Measurements from ENCODE around the gene TUBG2.

TUBG2 gene

DNA sequence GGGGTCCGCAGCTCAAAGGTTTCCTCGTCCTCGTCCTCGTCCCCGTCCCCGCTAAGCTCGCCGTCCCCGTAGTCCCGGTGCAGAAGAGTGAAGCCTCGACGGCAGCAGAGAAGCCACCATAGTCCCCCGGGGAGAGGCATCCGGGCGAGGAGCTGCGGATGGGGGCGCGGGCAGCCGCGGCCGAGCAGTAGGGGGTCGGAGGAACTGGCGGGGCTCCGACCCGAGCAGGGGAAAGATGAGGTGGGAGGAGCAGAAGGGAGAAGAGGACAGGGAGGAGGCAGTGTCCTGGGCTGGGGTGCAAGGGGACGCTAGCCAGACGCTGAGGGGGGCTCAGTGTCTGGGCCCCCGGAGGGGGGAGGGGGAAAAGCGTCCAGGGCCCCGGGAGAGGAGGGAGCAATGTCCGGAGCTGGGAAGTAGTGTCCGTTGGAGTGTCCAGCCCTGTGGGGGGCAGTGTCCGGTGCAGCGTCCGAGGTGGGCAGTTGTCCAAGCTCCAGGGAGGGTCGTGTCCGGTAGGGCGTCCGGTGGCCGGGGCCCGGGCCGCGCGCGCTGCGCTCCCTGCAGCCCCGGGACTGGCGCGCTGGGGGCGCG lies 17.4 kb downstream of the TUBG2 start, which contains the start of gene PLEKHH3:
Gene PLEKHH3, minus strand, starts transcription at position 571 of the 588 bp plus-strand sequence. Its CDS starts 431 bp downstream, at position 140.
- in situ Hi-C loops (cut with MboI; ENCODE audit: low sequenced_read_pairs), result no loop called here

DNA sequence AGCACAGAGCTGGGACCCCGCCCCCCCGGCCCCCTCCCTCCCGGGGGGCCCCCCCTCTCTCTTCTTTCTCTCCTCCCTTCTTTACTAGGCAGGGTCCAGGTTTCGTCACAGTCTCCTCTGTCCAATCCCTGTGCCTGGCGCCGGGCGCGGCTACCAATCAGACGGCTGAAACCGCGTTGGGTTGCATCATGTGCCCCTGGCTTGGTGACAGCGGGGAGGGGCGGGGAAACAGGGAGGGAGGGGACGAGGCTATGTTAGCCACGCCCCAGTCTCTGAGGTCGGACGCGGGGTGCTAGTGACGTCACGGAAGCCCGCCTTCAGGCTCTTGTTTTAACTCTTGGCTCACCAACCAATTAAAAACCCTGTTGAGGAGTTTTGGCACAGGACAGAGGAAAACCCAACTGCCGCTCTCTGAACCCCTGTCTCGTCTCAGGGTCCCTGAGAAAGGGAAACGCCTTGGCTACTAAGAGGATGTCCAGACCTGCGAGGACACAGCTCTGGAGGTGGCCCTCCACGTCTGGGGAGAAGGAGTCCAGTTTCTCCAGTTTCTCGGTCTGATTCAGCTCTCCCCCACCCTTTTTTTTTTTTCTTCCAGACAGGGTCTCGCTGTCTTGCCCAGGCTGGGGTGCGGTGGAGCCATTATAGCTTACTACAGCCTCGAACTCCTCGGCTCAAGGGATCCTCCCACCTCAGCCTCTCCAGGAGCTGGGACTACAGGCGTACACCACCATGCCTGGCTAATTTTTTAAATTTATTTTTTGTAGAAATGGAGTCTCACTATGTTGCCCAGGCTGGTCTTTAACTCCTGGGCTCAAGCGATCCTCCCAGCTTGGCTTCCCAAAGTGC lies 18.2 kb downstream of the TUBG2 start:
- in situ Hi-C loops (cut with MboI; ENCODE audit: low sequenced_read_pairs), result no loop called here

DNA sequence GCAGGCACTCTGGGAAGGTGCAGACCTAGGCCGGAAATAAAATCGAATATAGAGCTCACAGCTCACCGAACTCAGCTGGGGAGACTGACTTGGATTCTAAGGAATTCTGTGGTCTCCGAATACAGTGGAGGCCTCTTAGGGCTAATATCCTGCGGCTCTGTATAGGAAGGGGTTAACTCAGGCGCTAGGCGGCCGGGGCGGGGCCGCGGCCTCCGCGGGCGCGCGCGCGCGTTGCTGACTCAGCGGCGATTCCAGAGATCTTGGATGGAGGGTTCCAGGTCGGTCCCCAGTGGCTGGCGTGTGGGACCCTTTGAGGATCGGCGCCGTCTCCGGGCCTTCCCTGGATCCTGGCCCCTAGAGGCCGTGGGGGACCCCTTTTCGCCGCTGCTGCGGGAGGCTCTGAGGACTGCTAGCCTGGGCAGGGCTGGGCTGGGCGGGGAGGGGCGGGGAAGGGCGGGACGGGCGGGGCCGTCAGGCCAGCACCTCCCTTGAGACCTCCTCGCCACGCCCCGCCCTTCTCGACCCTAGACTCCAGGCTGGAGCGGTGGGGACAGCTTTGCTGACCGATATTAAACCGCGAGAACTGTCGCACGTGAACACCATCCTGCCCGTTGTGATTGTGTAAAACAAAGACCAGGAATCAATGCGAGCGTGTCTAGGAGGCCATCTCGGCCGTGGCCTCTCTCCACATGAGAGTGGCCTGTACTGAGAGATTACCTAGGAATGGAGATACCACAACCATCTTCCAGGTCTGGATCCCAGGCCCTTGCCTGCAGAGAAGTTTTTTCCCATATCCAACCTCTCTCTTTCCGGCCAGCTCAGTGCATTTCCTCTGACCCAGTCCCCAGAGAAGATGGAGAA lies 19.1 kb downstream of the TUBG2 start:
- in situ Hi-C loops (cut with MboI; ENCODE audit: low sequenced_read_pairs), result no loop called here

DNA sequence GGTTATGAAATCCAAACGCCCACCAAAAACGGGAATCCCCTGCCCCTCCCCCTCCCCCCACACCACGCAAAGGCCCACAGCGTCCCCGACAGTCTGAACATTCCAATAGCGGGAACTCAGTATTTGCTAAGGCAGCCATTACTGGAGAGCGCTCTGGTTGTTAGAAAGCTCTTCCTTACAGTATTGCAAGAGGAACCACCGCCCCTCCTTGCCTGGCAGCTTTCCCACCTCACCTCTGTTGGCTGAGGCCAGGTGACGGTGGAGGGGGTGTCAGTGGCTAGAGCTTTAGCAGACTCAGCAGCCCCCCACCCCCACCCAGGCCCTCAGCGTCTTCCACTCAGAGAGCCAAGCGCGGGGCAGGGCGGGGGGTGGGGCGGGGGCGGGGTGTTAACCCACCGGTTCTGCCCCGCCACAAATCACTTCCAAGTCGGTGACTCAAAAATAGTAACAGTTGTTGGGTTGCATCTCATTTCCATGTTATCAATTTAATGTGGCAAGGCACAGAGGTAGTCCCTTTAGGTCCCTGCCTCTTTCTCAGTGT lies 19.9 kb downstream of the TUBG2 start:
- in situ Hi-C loops (cut with MboI; ENCODE audit: low sequenced_read_pairs), result no loop called here

DNA sequence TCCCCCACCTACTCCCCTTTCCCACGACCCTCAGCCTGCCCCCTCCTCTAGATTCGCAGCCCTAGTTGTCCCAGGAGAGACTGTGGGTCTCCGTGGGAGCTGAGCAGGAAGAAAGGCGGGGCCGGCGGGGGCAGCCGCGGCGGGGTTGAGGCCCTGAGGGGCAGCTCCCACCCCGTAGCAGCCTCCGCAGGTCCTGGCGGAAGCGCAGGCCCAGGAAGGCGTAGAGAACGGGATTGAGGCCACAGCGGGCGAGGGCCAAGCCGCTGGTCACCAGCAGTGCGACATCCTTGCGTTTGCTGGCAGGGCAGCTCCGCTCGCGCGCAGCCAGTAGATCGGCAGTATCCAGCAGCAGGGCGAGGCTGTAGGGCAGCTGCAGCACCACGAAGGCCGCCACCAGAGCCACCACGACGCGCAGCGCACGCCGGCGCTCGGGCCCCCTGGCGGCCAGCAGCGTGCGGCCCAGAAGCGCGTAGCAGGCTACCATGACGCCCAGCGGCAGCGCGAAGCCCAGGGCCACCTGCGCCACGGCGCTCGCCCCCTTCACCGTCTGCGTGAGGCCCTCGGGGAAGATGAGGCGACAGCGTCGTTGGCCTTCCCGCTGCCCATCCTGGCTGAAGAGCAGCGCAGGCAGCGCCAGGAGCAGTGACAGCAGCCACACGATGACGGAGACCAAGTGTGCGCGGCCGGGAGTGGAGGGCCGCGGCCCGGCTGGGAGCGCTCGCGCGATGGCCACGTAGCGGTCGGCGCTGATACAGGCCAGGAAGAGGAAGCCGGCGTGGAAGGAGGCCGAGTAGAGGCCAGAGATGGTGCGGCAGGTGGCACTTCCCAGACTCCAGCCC lies 20.6 kb downstream of the TUBG2 start:
- in situ Hi-C loops (cut with MboI; ENCODE audit: low sequenced_read_pairs), result no loop called here

DNA sequence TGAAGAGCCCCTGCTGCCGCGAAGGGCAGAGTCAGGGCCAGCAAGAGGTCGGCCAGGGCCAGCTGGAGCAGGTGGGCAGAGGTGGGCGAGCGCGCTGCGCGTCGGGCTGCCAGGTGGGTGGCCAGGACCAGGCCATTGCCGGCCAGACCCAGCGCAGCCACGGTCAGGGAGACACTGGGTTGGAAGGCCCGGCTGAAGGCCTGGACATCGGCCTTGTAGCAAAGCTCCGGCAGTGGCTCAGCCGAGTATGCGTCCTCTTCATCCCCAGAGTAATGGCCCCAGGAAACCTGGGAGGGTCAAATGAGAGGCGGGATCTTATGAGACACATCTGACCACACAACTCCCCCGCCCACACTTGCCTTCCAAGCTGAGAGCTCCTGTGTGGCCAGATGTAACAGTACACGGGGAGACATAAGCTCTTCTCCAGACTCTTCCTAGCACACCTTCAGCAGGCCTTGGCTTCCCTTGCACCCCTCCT lies 21.3 kb downstream of the TUBG2 start:
- in situ Hi-C loops (cut with MboI; ENCODE audit: low sequenced_read_pairs), result no loop called here

DNA sequence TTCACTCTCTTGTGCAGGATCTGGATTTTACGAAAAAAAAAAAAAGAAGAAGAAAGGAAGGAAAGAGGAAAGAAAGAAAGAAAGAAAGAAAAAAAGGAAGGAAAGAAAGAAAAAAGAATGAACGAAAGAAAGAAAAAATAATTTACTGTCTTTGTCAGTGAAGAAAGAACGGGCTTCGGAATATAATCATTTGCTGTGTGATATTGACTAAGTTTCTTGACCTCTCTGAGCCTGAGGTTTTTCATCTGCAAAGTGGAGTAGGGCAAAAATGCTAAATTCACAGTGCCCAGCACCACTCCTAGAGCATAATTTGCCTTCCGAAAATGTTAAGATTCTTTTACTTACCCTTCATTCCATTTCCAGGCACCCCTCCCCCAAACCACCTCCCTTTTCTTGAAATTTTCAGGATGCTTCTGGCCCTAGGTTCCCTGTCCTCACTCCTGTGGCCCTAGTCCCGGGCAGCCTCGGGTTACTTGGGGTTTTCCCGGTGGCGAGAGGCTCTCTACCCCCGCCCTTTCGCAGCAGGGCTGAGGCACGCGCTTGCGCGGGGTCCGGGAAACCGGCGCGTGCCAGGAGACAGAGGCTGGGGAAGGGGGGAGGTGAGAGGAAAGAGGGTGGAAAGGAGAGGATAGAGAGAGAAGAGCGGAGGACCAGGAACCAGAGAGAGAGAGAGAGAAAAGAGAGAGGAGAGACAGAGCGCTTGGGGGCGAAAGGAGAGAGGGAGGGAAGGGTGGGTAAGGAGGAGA lies 23.1 kb downstream of the TUBG2 start, which contains the start of gene CNTNAP1:
Gene CNTNAP1, plus strand, starts transcription at position 556 of the 746 bp plus-strand sequence. CDS start 299 bp downstream, outside the sequence.
- in situ Hi-C loops (cut with MboI; ENCODE audit: low sequenced_read_pairs), result no loop called here

DNA sequence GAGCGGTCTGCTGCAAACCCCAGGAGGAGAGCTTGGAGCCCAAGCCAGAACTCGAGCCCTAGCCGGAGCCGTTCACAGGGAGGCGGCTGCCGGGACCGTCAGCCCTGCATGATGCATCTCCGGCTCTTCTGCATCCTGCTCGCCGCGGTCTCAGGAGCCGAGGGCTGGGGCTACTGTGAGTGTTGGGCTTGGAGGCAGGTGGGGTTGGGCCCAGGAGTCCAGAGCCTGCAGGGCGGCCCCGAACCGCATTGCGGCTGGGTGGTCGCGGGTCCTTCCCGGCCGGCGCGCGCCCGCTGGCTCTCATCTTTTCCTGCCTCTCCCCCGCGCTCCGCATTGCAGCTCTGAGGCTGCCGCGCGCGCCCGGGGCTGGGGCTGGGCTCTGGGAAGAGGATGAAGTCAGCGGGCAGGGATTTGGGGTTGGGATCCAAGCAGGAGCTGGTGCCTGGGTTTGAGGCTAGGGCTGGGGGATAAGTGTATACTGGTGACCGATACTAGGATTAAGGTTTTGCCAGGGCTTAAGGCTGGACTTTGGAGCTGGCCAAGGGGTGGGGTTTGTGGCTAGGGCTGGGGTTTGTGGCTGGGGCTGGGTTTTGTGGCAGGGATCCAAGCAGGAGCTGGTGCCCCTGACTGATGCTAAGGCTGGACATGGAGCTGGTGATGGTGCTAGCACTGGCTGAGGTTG lies 23.8 kb downstream of the TUBG2 start:
- in situ Hi-C loops (cut with MboI; ENCODE audit: low sequenced_read_pairs), result no loop called here

DNA sequence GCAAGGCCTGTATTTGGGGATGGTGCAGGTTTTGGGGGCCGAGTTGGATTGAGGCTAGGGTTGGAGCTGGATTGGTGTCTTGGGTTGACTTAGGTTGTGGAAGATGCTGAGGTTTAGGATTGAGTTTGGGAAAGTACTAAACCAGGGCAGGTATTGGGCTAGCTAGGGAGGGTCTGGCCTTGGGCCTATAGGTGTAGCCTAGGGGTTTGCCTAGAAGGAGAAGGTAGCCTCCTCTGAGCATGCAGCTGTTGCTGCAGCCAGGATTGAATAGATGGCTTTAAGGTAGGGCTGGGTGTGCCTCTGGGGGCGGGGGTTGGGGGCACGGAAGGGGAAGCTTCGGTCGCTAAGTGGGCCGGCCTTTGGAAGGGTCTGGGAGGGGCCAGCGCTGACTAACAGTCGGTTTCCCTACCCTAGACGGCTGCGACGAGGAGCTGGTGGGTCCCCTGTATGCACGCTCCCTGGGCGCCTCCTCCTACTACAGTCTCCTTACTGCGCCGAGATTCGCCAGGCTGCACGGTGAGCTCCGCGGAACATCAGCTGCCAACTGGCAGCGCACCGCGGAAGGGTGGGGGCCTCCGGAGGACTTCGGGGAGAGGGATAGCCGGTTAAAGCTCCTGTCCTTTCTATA lies 24.4 kb downstream of the TUBG2 start:
- in situ Hi-C loops (cut with MboI; ENCODE audit: low sequenced_read_pairs), result no loop called here

DNA sequence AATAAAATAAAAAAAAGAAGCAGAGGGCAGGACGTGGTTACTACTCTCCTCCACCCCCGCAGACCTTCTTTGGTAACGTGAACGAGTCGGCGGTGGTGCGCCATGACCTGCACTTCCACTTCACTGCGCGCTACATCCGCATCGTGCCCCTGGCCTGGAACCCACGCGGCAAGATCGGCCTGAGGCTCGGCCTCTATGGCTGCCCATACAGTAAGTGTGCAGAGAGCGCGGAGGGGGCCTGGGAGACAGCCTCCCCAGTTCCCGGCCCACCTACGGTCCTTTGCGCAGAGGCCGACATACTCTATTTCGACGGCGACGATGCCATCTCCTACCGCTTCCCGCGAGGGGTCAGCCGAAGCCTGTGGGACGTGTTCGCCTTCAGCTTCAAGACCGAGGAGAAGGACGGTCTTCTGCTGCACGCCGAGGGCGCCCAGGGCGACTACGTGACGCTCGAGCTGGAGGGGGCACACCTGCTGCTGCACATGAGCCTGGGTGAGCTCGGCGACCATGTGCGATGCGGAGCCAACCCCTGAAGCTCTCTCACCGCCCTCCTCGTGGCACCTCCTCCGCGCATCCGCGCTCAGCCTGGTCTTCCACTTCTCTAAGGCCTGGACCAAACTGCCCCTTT lies 26.0 kb downstream of the TUBG2 start:
- in situ Hi-C loops (cut with MboI; ENCODE audit: low sequenced_read_pairs), result no loop called here

DNA sequence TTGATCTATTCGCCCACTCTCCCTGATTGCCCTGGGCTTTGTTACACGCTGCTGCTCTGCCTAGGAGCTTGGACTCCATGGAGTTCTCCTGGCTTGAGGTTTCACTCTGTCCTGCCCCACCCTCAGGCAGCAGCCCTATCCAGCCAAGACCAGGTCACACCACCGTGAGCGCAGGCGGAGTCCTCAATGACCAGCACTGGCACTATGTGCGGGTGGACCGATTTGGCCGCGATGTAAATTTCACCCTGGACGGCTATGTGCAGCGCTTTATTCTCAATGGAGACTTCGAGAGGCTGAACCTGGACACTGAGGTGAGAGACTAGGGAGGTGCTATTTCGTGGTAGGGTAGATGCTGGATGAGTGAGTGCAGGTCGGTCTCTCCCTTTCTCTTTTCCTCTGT lies 26.7 kb downstream of the TUBG2 start:
- in situ Hi-C loops (cut with MboI; ENCODE audit: low sequenced_read_pairs), result no loop called here

DNA sequence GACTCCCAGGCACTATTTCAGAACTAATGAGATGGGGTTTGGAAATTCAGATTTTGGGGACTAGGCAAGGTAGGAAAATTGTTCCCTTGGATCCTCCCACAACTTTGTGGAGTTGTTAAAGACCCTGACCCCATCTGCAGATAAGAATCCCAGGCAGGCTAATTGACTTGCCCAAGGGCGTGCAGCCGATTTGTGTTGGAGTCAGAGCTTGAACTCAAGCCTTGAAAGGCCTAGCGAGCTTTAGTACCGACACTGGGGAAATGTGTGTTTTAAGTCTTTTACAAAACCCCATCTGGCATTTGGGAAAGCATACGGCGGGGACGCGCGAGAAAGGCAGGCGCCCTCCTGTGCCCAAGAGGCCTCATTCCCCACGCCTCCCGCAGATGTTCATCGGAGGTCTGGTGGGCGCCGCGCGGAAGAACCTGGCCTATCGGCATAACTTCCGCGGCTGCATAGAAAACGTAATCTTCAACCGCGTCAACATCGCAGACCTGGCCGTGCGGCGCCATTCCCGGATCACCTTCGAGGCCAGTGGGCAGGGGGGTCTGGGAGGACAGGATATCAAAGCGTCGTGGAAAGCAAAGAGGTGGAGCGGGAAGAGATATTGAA lies 27.5 kb downstream of the TUBG2 start:
- in situ Hi-C loops (cut with MboI; ENCODE audit: low sequenced_read_pairs), result no loop called here

DNA sequence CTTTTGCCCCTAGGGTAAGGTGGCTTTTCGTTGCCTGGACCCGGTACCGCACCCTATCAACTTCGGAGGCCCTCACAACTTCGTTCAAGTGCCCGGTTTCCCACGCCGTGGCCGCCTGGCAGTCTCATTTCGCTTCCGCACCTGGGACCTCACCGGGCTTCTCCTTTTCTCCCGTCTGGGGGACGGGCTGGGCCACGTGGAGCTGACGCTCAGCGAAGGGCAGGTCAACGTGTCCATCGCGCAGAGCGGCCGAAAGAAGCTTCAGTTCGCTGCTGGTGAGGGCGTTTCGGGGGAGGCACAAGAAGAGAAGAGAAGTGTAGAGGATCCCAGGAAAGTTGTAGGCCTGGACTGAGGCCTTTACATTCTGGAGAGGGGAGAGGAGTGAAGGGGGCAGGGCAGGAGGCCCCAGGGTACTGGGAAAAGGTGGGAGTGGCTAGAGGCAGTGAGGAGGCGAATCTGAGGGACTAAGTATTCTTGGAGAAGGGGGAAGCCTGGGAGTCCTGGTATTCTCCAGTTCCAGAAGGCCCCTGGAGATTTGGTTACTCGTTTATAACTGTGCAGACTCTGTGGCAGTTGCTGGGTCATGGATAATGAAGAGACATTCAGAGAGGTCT lies 28.7 kb downstream of the TUBG2 start:
- in situ Hi-C loops (cut with MboI; ENCODE audit: low sequenced_read_pairs), result no loop called here

DNA sequence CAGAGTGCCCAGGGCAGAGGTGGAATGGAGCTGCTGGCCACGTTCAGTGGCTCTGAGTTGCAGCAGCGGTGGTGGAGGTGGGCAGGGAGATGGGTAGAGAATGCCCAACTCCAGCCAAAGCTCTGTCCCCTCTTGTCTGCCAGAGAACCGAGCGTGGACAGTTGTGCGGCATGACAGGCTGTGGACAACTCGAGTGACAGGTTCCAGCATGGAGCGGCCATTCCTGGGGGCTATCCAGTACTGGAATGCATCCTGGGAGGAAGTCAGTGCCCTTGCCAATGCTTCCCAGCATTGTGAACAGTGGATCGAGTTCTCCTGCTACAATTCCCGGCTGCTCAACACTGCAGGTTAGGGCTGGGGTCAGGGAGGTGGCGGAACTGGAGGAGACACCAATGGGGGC lies 31.5 kb downstream of the TUBG2 start:
- in situ Hi-C loops (cut with MboI; ENCODE audit: low sequenced_read_pairs), result no loop called here

DNA sequence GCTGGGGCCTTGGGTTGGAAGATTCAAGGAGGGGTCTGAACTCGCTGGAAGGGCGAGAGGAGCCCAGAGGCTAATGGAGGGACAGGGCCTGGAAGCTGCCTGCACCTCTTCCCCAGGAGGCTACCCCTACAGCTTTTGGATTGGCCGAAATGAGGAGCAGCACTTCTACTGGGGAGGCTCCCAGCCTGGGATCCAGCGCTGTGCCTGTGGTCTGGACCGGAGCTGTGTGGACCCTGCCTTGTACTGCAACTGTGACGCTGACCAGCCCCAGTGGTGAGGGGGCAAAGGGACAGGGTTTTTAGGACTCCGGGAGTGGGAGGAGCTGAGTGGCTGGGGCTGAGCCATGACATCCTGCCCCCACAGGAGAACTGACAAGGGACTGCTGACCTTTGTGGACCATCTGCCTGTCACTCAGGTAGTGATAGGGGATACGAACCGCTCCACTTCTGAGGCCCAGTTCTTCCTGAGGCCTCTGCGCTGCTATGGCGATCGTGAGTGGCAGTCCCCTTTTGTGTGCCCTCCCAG lies 32.0 kb downstream of the TUBG2 start:
- in situ Hi-C loops (cut with MboI; ENCODE audit: low sequenced_read_pairs), result no loop called here

DNA sequence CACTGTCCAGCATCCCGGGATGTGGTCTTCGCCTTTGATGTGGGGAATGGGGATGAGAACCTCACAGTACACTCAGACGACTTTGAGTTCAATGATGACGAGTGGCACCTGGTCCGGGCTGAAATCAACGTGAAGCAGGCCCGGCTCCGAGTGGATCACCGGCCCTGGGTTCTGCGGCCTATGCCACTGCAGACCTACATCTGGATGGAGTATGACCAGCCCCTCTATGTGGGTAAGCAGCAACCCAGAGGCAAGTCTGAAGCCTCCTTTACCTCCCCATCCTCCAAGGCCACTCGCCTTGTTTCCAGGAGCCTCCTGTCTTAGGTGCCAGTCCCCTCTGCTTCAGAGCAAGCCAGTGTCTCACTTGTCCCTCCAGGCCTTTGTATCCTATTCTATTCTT lies 33.4 kb downstream of the TUBG2 start:
- in situ Hi-C loops (cut with MboI; ENCODE audit: low sequenced_read_pairs), result no loop called here

DNA sequence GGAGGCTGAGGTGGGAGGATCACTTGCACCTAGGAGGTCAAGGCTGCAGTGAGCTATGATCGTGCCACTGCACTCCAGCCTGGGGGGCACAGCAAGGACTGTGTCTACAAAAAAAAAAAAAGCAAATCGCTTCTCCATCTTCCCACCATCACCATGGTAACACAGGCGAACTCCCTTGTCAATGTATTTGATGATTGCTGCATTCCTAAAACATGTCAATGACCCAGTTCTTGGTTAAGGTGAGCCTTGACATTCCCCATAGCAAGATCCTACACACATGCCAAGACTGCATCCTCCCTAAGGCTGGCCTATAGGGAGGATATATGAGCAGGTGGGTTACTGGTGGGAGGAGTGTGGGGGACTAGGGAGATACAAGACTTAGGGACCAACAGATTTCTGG lies 35.4 kb downstream of the TUBG2 start:
- in situ Hi-C loops (cut with MboI; ENCODE audit: low sequenced_read_pairs), result no loop called here

All from hTERT RPE-1 (cell line).